GM10248 (cell line): Measurements from ENCODE around the gene PTGDR.

Experiments used
- CTCF ChIA-PET: fragments of 300-600 bp; sonication (Branson Sonifier 250); formaldehyde crosslinking; extraction: SDS; loops from one replicate; lab custom pipeline; 2021; ENCODE audit warnings: antibody characterized with exemption; lab: Yijun Ruan, JAX
- POLR2A ChIA-PET: fragments of 350-650 bp; sonication (Branson Sonifier 250); formaldehyde crosslinking; extraction: SDS; loops from one replicate; lab custom pipeline; 2020; ENCODE audit warnings: antibody characterized with exemption; lab: Yijun Ruan, JAX
- DNase-seq: peaks from one replicate; pipeline ENCODE4 v3.0.0; 2012; ENCODE audit errors: extremely low spot score
- TF ChIP-seq, protein P1 (sequence below): IDR thresholded peaks from 2 replicates; pipeline ENCODE4 v1.5.1; 2012; ENCODE audit warnings: mild to moderate bottlenecking, low read depth; ENCODE audit errors: extremely low read depth, missing control alignments, control extremely low read depth

PTGDR gene, protein sequence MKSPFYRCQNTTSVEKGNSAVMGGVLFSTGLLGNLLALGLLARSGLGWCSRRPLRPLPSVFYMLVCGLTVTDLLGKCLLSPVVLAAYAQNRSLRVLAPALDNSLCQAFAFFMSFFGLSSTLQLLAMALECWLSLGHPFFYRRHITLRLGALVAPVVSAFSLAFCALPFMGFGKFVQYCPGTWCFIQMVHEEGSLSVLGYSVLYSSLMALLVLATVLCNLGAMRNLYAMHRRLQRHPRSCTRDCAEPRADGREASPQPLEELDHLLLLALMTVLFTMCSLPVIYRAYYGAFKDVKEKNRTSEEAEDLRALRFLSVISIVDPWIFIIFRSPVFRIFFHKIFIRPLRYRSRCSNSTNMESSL

DNA sequence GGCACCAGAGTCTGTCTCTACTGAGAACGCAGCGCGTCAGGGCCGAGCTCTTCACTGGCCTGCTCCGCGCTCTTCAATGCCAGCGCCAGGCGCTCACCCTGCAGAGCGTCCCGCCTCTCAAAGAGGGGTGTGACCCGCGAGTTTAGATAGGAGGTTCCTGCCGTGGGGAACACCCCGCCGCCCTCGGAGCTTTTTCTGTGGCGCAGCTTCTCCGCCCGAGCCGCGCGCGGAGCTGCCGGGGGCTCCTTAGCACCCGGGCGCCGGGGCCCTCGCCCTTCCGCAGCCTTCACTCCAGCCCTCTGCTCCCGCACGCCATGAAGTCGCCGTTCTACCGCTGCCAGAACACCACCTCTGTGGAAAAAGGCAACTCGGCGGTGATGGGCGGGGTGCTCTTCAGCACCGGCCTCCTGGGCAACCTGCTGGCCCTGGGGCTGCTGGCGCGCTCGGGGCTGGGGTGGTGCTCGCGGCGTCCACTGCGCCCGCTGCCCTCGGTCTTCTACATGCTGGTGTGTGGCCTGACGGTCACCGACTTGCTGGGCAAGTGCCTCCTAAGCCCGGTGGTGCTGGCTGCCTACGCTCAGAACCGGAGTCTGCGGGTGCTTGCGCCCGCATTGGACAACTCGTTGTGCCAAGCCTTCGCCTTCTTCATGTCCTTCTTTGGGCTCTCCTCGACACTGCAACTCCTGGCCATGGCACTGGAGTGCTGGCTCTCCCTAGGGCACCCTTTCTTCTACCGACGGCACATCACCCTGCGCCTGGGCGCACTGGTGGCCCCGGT lies at the start of gene PTGDR:
TSS of gene PTGDR (plus strand) at position 198 of the 778 bp plus-strand sequence. CDS start at position 315, 117 bp downstream.
- ChIA-PET POLR2A (no interaction called here), CTCF (no interaction called here)
- TF ChIP-seq, protein P1, sequence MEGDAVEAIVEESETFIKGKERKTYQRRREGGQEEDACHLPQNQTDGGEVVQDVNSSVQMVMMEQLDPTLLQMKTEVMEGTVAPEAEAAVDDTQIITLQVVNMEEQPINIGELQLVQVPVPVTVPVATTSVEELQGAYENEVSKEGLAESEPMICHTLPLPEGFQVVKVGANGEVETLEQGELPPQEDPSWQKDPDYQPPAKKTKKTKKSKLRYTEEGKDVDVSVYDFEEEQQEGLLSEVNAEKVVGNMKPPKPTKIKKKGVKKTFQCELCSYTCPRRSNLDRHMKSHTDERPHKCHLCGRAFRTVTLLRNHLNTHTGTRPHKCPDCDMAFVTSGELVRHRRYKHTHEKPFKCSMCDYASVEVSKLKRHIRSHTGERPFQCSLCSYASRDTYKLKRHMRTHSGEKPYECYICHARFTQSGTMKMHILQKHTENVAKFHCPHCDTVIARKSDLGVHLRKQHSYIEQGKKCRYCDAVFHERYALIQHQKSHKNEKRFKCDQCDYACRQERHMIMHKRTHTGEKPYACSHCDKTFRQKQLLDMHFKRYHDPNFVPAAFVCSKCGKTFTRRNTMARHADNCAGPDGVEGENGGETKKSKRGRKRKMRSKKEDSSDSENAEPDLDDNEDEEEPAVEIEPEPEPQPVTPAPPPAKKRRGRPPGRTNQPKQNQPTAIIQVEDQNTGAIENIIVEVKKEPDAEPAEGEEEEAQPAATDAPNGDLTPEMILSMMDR: no peak
- no peak for DNase-seq

- ChIA-PET CTCF (no interaction called here), POLR2A (no interaction called here)
- no peak for DNase-seq
- TF ChIP-seq, protein P1: no peak
Measured at GRCh38 chr14:52219488-52220084, 47.9 kb upstream of the PTGDR start.

GRCh38 chr14:52220924-52221811 lies 46.3 kb upstream of the PTGDR start:
- ChIA-PET POLR2A (interaction anchor here (0.6 kb wide), 1 partner anchor 28 kb away, joined by 3 read pairs; no protein-coding TSS in a partner anchor), CTCF (interaction anchor here (1.3 to 1.7 kb wide), 2 partner anchors 19 to 44 kb away, joined by 3 to 4 read pairs; no protein-coding TSS in a partner anchor)
- peak; percentile 21 for DNase-seq
- TF ChIP-seq, protein P1: no peak

DNA sequence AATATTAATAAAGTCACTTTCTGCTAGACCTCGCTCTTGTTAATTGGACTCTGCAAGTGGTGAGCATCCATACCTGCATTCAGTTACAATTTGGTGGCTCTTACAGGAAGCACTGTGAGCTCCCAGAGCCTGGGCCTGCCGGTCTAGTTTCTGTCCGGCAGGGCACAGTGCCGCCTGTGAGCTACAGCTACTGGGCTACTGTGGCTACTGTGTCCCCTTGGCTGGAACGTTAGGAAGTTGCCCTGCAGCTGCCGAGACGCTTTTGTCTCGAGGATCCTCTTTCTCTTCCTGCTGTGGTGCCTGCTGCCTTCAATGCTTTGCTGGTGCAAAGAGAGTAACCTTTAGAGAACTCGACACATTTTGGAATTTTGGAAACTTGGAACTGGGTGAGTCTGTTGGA lies 44.6 kb upstream of the PTGDR start:
- CTCF ChIA-PET: no interaction called here
- POLR2A ChIA-PET: no interaction called here
- DNase-seq: no peak
- TF ChIP-seq, protein P1: no peak

GRCh38 chr14:52227619-52228222 lies 39.8 kb upstream of the PTGDR start:
- ChIA-PET POLR2A (no interaction called here), CTCF (no interaction called here)
- TF ChIP-seq, protein P1: no peak
- no peak for DNase-seq
